Measurements from ENCODE around the gene IQGAP2.

- TF ChIP-seq CTCF (IDR thresholded peaks at IDR 0.05): no peak
- TF ChIP-seq EZH2 (IDR thresholded peaks at IDR 0.05; ENCODE audit: borderline replicate concordance, insufficient read depth, low read depth, low read length, poor library complexity, severe bottlenecking): no peak
These were observed 23.2 kb upstream of the IQGAP2 start for GRCh38 chr5:76379855-76380254.
